Measurements from ENCODE around the gene PIF1.

DNA sequence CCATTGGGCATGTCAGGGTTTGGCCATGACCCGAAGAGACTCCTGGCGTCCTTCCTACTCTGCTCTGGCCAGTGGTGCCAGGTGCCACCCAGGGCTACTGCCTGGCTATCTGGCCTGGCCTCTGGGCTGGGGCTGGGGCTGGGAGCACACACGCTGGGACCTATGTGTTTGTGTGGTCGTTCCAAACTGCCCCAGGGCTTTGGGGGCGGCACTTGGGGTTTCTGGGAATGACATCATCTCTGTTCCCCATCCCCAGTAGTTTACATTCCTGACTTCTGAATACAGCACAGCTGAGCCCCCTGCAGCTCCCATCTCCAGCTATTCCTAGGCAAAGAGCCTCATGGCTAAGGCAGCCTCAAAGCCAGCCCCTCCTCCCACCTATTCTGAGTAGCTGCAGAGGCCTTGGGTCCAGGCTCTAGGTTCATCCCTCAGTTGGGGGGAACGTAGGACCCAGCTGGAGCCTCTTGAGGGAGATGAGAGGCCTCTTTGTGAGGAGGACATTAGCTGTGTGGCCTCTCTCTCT is 40.6 kb upstream of the PIF1 start:
- TF ChIP-seq POLR2A (IDR thresholded peaks at IDR 0.05) = no peak
- TF ChIP-seq, protein P1, sequence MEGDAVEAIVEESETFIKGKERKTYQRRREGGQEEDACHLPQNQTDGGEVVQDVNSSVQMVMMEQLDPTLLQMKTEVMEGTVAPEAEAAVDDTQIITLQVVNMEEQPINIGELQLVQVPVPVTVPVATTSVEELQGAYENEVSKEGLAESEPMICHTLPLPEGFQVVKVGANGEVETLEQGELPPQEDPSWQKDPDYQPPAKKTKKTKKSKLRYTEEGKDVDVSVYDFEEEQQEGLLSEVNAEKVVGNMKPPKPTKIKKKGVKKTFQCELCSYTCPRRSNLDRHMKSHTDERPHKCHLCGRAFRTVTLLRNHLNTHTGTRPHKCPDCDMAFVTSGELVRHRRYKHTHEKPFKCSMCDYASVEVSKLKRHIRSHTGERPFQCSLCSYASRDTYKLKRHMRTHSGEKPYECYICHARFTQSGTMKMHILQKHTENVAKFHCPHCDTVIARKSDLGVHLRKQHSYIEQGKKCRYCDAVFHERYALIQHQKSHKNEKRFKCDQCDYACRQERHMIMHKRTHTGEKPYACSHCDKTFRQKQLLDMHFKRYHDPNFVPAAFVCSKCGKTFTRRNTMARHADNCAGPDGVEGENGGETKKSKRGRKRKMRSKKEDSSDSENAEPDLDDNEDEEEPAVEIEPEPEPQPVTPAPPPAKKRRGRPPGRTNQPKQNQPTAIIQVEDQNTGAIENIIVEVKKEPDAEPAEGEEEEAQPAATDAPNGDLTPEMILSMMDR (IDR thresholded peaks at IDR 0.05) = no peak
